Endodermal cell (in vitro differentiated cells): Measurements from ENCODE around the gene SLC19A1. TPM values are rescaled to one million over a fixed set of nuclear protein-coding genes. Genes with fewer than 3 reads are reported as not detected.
A peak's percentile ranks its signal among the peaks of the same experiment; 100 is the strongest.

Experiments
- DNase-seq: peaks from one replicate; pipeline ENCODE4 v3.0.0-alpha.2; 2017
- H3K27ac ChIP-seq: 2 replicates; pipeline ENCODE4 v1.5.1; 2013; ENCODE audit warnings: mild to moderate bottlenecking, low read depth, low read length, moderate library complexity
- H3K27me3 ChIP-seq: 2 replicates; pipeline ENCODE4 v1.6.1; 2013; ENCODE audit warnings: mild to moderate bottlenecking, low read length, moderate library complexity; ENCODE audit not compliant: insufficient read depth, control insufficient read depth, poor library complexity, severe bottlenecking
- H3K36me3 ChIP-seq: 2 replicates; pipeline ENCODE4 v1.7.0; 2013; ENCODE audit warnings: mild to moderate bottlenecking, low read length, moderate library complexity; ENCODE audit not compliant: control insufficient read depth, insufficient read depth
- H3K4me1 ChIP-seq: one replicate; pipeline ENCODE4 v1.7.0; 2013; ENCODE audit warnings: low read length; ENCODE audit not compliant: control insufficient read depth, insufficient read depth
- H3K4me3 ChIP-seq: 2 replicates; pipeline ENCODE4 v1.5.1; 2013; ENCODE audit warnings: mild to moderate bottlenecking, low read length, moderate library complexity
- H3K9ac ChIP-seq: 2 replicates; pipeline ENCODE4 v1.6.1; 2013; ENCODE audit warnings: mild to moderate bottlenecking, low read length, moderate library complexity; ENCODE audit not compliant: poor library complexity, severe bottlenecking; ENCODE audit errors: extremely low read depth
- H3K9me3 ChIP-seq: 2 replicates; pipeline ENCODE4 v1.6.1; 2013; ENCODE audit warnings: mild to moderate bottlenecking, low read length, moderate library complexity; ENCODE audit not compliant: control insufficient read depth
- H3K27ac Mint-ChIP-seq: 2 replicates; pipeline ENCODE4 v1.8.0; 2020; ENCODE audit warnings: mixed read lengths
- H3K27me3 Mint-ChIP-seq: 2 replicates; pipeline ENCODE4 v1.8.0; 2021; ENCODE audit warnings: mild to moderate bottlenecking, mixed read lengths; ENCODE audit not compliant: insufficient read depth
- H3K36me3 Mint-ChIP-seq: 2 replicates; pipeline ENCODE4 v1.8.0; 2020; ENCODE audit warnings: low read depth, mixed read lengths
- H3K4me1 Mint-ChIP-seq: 2 replicates; pipeline ENCODE4 v1.8.0; 2020; ENCODE audit warnings: mixed read lengths
- H3K4me3 Mint-ChIP-seq: 2 replicates; pipeline ENCODE4 v1.8.0; 2020; ENCODE audit warnings: mild to moderate bottlenecking, moderate library complexity, mixed read lengths
- H3K9me3 Mint-ChIP-seq: 2 replicates; pipeline ENCODE4 v1.8.0; 2020; ENCODE audit warnings: mild to moderate bottlenecking, mixed read lengths
- CTCF ChIP-seq: fragments of 200-600 bp; sonication (generic); conservative IDR thresholded peaks from 2 replicates; pipeline ENCODE4 v1.5.0; 2021; ENCODE audit warnings: antibody characterized with exemption, mild to moderate bottlenecking
- WGBS, 2 experiments: methylation state at CpG; one replicate each; pipeline versions ENCODE4 v1.1.5 to v1.1.7; 2013; ENCODE audit warnings: missing lambda C conversion rate in 2 of 2, mixed read lengths in 1 of 2; ENCODE audit not compliant: insufficient coverage in 1 of 2, insufficient read length in 1 of 2; 5-methylcytosine and 5-hydroxymethylcytosine counted together
- total RNA-seq, 2 donors: library from RNA; stranded (reverse); fragmentation: NEBNext Ultra II Directional in 1 of 2; extraction: Animal tissue kit (Norgen Biotek cat#: 25700) in 1 of 2; gene quantifications; 2 replicates in 1 of 2; 3 replicates in 1 of 2; pipeline ENCODE4 v1.2.1, GENCODE V29; 2021

The SLC19A1 gene
- total RNA-seq, 2 donors from 2014 or later, result 28.8 to 29.4 TPM

- Mint-ChIP-seq H3K4me3 (no peak overlapping the region), H3K27me3 (no peaks in the 10 kb centered on the region), H3K27ac (no peak overlapping the region), H3K4me1 (no peaks in the 10 kb centered on the region), H3K9me3 (no peaks in the 10 kb centered on the region), H3K36me3 (peaks cover 25% of the 10 kb centered on the region)
- TF ChIP-seq CTCF, result no peak
- Histone ChIP-seq H3K9me3 (no peaks in the 10 kb centered on the region), H3K27ac (peak overlapping the region; percentile 17), H3K4me1 (no peaks in the 10 kb centered on the region), H3K27me3 (no peaks in the 10 kb centered on the region), H3K9ac (no peak overlapping the region), H3K36me3 (peaks cover 4% of the 10 kb centered on the region), H3K4me3 (no peak overlapping the region)
- DNase-seq, result peak; percentile 61
- 87 to 89% methylated on average over 23 to 35 of the region's 35 CpGs for WGBS, 2 experiments
Measured at GRCh38 chr21:45511661-45512431, 30.4 kb downstream of the SLC19A1 start.

- Histone ChIP-seq H3K27ac (peak overlapping the region; percentile 17), H3K9me3 (no peaks in the 10 kb centered on the region), H3K36me3 (peaks cover 4% of the 10 kb centered on the region), H3K27me3 (no peaks in the 10 kb centered on the region), H3K9ac (no peak overlapping the region), H3K4me3 (no peak overlapping the region), H3K4me1 (no peaks in the 10 kb centered on the region)
- no peak for TF ChIP-seq CTCF
- no peaks in the 10 kb centered on the region for H3K4me1 Mint-ChIP-seq
- H3K27ac Mint-ChIP-seq, result no peak overlapping the region
- DNase-seq, result peak; percentile 45
- peaks cover 21% of the 10 kb centered on the region for H3K36me3 Mint-ChIP-seq
- WGBS, 2 experiments, result 89 to 95% methylated on average over 6 to 12 of the region's 12 CpGs
- no peaks in the 10 kb centered on the region for H3K27me3 Mint-ChIP-seq
- no peaks in the 10 kb centered on the region for H3K9me3 Mint-ChIP-seq
- H3K4me3 Mint-ChIP-seq, result no peak overlapping the region
Measured at GRCh38 chr21:45511007-45511406, 31.2 kb downstream of the SLC19A1 start.

GRCh38 chr21:45510466-45510955 is 31.7 kb downstream of the SLC19A1 start:
- Mint-ChIP-seq H3K4me1 (no peaks in the 10 kb centered on the region), H3K27ac (no peak overlapping the region), H3K9me3 (no peaks in the 10 kb centered on the region), H3K36me3 (peaks cover 21% of the 10 kb centered on the region), H3K27me3 (no peaks in the 10 kb centered on the region), H3K4me3 (no peak overlapping the region)
- Histone ChIP-seq H3K9me3 (no peaks in the 10 kb centered on the region), H3K9ac (no peak overlapping the region), H3K27me3 (no peaks in the 10 kb centered on the region), H3K4me1 (no peaks in the 10 kb centered on the region), H3K36me3 (peaks cover 4% of the 10 kb centered on the region), H3K27ac (no peak overlapping the region), H3K4me3 (no peak overlapping the region)
- DNase-seq, result no peak
- 76 to 100% methylated on average over 3 to 11 of the region's 11 CpGs for WGBS, 2 experiments
- TF ChIP-seq CTCF, result no peak
